WERI-Rb-1 (cell line): Measurements from ENCODE around the gene PSMF1.

Source experiments
- DNase-seq: peaks from one replicate; pipeline ENCODE4 v3.0.0-alpha.2; 2020
- H3K27ac ChIP-seq: fragments of 250-450 bp; sonication (Bioruptor Pico); 2 replicates; pipeline ENCODE4 v1.5.1; 2020; ENCODE audit warnings: mild to moderate bottlenecking, moderate library complexity
- H3K27me3 ChIP-seq: fragments of 250-450 bp; sonication (Bioruptor Pico); 2 replicates; pipeline ENCODE4 v1.5.1; 2021; ENCODE audit warnings: mild to moderate bottlenecking, low read depth, moderate library complexity; ENCODE audit not compliant: insufficient read depth, severe bottlenecking
- H3K36me3 ChIP-seq: fragments of 250-450 bp; sonication (Bioruptor Pico); 2 replicates; pipeline ENCODE4 v1.5.1; 2020; ENCODE audit warnings: mild to moderate bottlenecking, moderate library complexity
- H3K4me3 ChIP-seq: 2 replicates; pipeline ENCODE4 v1.5.1; 2011; ENCODE audit warnings: low read depth, mild to moderate bottlenecking, control low read depth, low read length
- H3K9me3 ChIP-seq: fragments of 250-450 bp; sonication (Bioruptor Pico); 2 replicates; pipeline ENCODE4 v1.5.1; 2021; ENCODE audit warnings: mild to moderate bottlenecking, moderate library complexity; ENCODE audit not compliant: severe bottlenecking
- CTCF ChIP-seq: IDR thresholded peaks from 2 replicates; pipeline ENCODE4 v1.5.1; 2011; ENCODE audit warnings: low read depth, mild to moderate bottlenecking, control low read depth, inconsistent platforms, low read length

The PSMF1 gene

GRCh38 chr20:1150218-1150617 lies 31.8 kb downstream of the PSMF1 start:
- Histone ChIP-seq H3K4me3 (no peak overlapping the region), H3K9me3 (no peaks in the 10 kb centered on the region), H3K27ac (no peak overlapping the region), H3K27me3 (no peaks in the 10 kb centered on the region), H3K36me3 (peaks cover 23% of the 10 kb centered on the region)
- no peak for TF ChIP-seq CTCF
- DNase-seq: no peak

GRCh38 chr20:1150968-1151367 lies 32.6 kb downstream of the PSMF1 start:
- no peaks in the 10 kb centered on the region for H3K27me3 ChIP-seq
- no peak for DNase-seq
- H3K4me3 ChIP-seq: no peak overlapping the region
- no peaks in the 10 kb centered on the region for H3K9me3 ChIP-seq
- H3K36me3 ChIP-seq: peaks cover 24% of the 10 kb centered on the region
- no peak overlapping the region for H3K27ac ChIP-seq
- TF ChIP-seq CTCF: no peak

- TF ChIP-seq CTCF: no peak
- no peak overlapping the region for H3K27ac ChIP-seq
- no peaks in the 10 kb centered on the region for H3K9me3 ChIP-seq
- H3K27me3 ChIP-seq: no peaks in the 10 kb centered on the region
- DNase-seq: no peak
- H3K36me3 ChIP-seq: peaks cover 12% of the 10 kb centered on the region
- H3K4me3 ChIP-seq: no peak overlapping the region
Measured at GRCh38 chr20:1154226-1154625, 35.8 kb downstream of the PSMF1 start.

- H3K4me3 ChIP-seq: no peak overlapping the region
- no peaks in the 10 kb centered on the region for H3K27me3 ChIP-seq
- no peak for DNase-seq
- H3K9me3 ChIP-seq: no peaks in the 10 kb centered on the region
- no peak overlapping the region for H3K27ac ChIP-seq
- TF ChIP-seq CTCF: no peak
- peaks cover 10% of the 10 kb centered on the region for H3K36me3 ChIP-seq
Measured at GRCh38 chr20:1154691-1155090, 36.3 kb downstream of the PSMF1 start.

GRCh38 chr20:1155342-1155741 lies 36.9 kb downstream of the PSMF1 start:
- DNase-seq: no peak
- no peaks in the 10 kb centered on the region for H3K27me3 ChIP-seq
- H3K9me3 ChIP-seq: no peaks in the 10 kb centered on the region
- no peak overlapping the region for H3K27ac ChIP-seq
- peaks cover 10% of the 10 kb centered on the region for H3K36me3 ChIP-seq
- no peak overlapping the region for H3K4me3 ChIP-seq
- no peak for TF ChIP-seq CTCF

GRCh38 chr20:1160496-1160895 lies 42.1 kb downstream of the PSMF1 start:
- H3K36me3 ChIP-seq: peaks cover 32% of the 10 kb centered on the region
- no peak for TF ChIP-seq CTCF

More at GRCh38 chr20:1160496-1160895, 42.1 kb downstream of the PSMF1 start:
- DNase-seq: no peak
- no peak overlapping the region for H3K4me3 ChIP-seq
- no peaks in the 10 kb centered on the region for H3K27me3 ChIP-seq
- no peaks in the 10 kb centered on the region for H3K9me3 ChIP-seq
- H3K27ac ChIP-seq: no peak overlapping the region
